ENCODE measurements around the gene TMEM200A.

GRCh38 chr6:130369831-130370230, 4.0 kb downstream of the TMEM200A start:
- no peak for TF ChIP-seq REST (IDR thresholded peaks at IDR 0.05; ENCODE audit: insufficient read depth in 1 of 2, low read depth in 2 of 2, low read length in 1 of 2)
- TF ChIP-seq POLR2AphosphoS5 (IDR thresholded peaks at IDR 0.05; ENCODE audit: low read depth, low read length): no peak
- no peak for TF ChIP-seq CTCF (IDR thresholded peaks at IDR 0.05)

Data from Panc1 (cell line).